GM21825 (cell line): ENCODE measurements around the gene SESN2.
A peak's percentile ranks its signal among the peaks of the same experiment; 100 is the strongest.

Experiments
- ATAC-seq: cut with Tn5 transposase; IDR thresholded peaks from one replicate; pipeline ENCODE4 v1.9.1; 2021; ENCODE audit warnings: mild to moderate bottlenecking, moderate library complexity; ENCODE audit not compliant: unreplicated experiment

Gene SESN2, protein sequence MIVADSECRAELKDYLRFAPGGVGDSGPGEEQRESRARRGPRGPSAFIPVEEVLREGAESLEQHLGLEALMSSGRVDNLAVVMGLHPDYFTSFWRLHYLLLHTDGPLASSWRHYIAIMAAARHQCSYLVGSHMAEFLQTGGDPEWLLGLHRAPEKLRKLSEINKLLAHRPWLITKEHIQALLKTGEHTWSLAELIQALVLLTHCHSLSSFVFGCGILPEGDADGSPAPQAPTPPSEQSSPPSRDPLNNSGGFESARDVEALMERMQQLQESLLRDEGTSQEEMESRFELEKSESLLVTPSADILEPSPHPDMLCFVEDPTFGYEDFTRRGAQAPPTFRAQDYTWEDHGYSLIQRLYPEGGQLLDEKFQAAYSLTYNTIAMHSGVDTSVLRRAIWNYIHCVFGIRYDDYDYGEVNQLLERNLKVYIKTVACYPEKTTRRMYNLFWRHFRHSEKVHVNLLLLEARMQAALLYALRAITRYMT

DNA sequence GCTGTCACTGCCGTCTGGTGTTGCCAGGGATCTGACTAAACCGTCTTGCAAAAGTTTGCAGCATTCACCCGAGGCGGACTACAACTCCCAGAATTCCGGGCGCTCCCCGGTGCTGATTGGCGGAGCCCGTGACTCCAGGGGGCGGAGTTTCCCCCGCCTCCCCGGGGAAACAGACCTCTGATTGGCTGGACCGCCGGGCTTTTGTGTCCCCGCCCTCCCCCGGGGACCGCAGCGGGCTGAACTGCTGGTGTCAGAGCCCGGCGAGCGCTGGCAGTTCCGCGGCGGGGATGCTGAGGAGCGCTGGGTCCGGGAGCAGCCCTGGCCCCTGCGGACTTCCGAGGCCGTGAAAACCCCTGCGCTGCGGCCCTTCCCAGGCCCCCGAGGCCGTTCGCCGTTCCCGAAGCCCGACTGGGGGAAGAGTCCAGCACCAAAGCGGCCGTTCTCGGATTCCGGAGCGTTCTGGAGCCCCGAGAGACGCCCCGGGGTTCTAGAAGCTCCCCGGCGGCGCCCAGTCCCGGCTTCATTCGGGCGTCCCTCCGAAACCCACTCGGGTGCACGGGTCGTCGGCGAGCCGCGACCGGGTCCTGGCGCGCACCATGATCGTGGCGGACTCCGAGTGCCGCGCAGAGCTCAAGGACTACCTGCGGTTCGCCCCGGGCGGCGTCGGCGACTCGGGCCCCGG, at the start of gene SESN2:
Gene SESN2, plus strand, starts transcription at position 267 of the 682 bp plus-strand sequence. Its CDS starts 330 bp downstream, at position 597.
- ATAC-seq: peak; percentile 85

DNA sequence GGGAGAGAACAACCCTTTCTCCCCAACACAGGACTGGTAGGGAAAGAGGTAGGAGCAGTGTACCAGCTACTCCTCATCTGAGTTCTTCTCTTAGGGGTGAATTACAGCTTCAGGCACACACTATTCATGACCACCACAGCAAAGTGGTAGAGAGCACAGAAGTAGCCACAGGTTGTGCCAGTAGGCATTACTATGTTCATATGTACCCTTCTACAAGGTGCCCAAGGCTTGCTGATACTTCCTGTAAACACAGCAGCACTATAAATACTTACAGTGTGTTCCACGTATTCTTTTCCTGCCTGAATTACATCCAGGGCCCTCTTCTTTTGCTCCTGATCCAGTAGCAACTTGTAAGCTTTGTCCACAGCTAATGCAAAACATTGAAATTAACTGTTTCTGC, 49.6 kb upstream of the SESN2 start:
- ATAC-seq: no peak

DNA sequence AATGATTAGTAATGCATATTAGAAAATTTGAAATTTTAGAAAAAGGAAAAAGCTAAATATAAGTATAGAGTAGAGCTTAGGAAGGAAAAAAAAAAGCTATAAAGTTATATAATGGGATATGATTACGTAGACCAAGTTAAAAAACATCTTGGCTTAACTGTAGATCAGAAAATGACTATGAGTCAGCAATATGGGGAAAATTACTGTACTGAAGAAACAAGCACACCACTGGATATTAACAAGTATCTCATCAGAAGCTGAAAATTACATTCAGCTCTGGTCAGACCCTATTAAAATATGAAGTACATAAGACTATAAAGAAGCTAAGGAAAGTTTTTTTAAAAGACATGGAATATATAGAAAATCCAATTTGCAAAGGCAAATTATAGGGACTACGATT, 46.0 kb upstream of the SESN2 start:
- ATAC-seq: no peak

DNA sequence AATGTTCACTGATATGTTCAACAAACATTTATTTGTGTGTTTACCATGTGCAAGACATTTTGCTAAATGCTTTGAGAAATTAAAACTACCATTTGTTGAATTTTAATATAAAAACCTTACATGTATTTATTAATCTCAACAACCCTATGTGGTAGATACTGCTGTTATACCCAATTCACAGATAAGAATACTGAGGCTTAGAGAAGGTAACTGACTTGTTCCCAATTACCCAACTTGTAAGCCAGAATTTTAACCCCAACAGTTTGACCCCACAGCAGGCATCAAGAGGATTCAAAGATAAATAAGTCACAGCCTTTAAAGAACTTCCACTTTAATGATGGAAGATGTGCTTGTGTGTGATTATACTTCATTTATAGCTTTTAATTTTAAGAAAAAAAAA, 30.2 kb upstream of the SESN2 start:
- ATAC-seq: no peak

DNA sequence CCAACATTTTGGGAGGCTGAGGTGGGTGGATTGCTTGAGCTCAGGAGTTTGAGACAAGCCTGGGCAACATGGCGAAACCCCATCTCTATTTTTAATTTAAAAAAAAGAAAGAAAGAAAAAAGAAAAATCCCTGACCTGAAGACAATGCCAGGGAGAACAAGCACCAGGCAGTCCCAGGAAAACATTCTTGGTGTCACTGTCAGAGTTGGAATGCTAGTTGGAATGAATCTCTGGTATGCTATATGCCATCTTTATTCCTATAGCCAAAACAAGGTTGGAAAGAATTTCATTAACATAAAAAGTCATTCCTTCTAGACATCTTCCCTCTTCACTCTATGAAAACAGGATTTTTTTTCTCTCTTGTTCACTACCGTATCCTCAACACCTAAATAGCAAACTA, 29.3 kb upstream of the SESN2 start:
- ATAC-seq: no peak

DNA sequence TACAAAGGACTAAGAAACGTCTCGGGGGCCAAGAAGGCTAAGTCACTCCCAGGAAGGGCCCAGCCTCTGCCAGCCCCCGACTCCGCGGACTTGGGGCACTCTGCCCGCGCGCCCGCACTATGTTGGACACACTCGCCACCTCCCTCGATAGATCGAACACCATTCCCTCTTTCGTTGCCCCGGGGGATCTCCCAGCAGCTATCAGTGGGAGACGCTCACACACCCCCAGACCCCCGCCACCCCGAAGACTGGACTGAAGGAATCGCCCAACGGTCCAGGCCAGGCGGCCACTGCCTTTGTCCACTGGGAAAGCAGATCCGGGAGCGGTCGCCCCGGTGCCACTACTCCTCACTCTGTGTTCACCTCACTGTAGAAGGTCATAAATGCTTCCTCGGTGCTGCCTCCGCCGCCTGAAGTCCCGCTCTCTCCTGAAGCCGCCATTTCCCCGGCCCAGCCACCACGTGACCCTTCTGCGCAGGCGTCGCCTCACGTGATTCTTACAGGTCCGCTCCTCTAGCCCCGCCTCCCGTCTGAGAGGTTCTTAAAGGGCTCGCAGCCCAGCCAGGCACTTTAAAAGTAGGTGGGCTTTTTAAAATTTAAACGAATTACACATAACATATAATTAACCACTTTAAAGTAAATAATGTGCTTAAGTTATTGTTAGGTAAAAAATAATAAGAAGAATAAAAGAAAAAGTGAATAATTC, 26.6 kb upstream of the SESN2 start, which contains the start of gene DNAJC8:
Gene DNAJC8, minus strand, starts transcription at position 472 of the 706 bp plus-strand sequence. Its CDS starts 31 bp downstream, at position 441.
- ATAC-seq: peak; percentile 44

DNA sequence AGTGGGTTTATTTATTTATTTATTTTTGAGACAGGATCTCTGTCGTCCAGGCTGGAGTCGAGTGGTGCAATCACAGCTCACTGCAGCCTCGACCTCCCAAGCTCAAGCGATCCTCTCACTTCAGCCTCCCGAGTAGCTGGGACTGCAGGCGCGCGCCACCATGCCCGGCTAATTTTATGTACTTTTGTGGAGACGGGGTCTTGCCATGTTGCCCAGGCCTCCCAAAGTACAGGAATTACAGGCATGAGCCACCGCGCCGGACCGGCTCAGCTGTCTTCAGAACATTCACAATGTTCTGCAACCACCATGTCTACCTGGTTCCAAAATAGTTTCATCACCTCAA, 26.1 kb upstream of the SESN2 start:
- no peak for ATAC-seq

DNA sequence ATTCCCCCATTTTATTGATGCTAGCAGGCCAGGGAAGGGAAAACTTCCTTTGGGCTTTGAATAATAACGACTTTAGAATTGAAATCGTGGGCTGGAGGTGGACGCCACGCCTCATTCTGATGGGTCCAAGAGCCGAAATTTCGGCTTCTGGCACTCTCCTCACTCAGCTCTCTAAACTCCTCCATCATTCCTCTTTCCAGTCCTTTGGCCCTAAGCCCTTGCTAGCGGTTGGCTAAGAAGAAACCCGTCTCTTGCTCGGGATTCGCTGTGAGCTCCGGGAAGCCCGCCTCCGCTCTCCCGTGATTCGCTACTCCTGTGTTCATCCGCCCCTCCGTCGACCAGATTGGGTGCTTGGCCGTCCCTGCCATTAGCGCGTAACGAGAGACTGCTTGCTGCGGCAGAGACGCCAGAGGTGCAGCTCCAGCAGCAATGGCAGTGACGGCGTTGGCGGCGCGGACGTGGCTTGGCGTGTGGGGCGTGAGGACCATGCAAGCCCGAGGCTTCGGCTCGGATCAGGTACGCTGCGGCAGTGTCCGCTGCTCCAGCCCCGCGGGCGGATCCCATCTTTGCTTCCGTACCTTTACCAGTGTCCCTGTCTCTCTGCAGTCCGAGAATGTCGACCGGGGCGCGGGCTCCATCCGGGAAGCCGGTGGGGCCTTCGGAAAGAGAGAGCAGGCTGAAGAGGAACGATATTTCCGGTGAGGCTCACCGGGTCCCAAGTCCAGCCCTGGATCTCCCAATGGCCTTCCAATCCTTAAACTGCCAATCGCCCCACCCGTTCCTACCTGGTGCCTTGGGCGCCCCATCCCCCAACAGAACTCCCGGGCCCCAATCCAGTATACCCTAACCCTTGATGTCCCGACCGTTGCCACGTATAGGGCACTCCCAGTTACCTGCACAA, 23.3 kb upstream of the SESN2 start, which contains the start of gene ATP5IF1:
Gene ATP5IF1, plus strand, starts transcription at position 370 of the 901 bp plus-strand sequence. Its CDS starts 60 bp downstream, at position 430.
- peak; percentile 85 for ATAC-seq

DNA sequence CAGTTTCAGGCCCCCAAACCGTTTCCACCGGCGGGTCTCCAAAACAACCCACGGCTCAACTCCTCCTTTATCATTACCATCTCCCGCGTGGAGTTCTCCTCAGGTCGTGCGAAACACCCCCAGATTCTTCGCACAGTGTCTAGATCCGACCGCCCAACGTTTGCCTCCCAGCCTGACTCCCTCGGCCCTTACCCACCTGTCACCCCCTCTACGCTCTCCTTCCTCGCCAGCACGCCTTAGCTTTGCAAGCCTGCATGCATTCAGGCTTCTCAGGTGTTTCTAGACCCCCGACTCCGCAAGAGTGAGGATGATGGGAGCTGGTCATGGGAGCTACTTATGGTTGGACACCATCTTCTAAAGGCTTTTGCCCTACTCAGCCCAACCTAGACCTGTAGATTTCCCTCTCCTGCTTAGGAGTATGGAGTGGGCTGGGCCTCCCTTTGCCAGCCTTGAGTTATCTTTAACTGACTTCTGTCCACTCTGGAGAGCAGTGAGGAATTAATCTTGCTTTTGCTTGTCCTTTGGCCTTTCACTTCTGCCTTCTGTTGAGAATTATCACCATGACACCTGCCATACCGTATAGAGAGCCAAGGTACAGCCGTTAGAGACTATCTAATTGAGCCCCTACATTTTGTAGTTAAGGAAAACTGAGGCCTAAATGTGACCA, 22.5 kb upstream of the SESN2 start:
- ATAC-seq: no peak

DNA sequence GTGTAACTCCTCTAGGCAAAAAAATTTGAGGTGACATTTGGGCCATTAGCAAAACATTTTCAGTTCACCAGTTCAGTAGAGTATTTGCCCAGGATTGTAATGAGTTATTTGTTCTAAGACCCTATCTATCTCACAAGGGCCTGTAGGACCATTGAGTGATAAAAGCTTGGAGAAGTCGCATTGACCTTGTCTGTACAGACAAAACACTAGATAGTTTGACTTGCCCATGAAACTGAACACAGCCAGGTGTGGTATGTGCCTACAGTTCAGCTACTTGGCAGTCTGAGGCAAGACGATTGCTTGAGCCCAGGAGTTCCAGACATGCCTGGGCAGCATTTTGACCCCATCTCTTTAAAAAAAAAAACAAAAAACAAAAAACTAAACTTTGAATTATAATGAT, 20.3 kb upstream of the SESN2 start:
- ATAC-seq: no peak

DNA sequence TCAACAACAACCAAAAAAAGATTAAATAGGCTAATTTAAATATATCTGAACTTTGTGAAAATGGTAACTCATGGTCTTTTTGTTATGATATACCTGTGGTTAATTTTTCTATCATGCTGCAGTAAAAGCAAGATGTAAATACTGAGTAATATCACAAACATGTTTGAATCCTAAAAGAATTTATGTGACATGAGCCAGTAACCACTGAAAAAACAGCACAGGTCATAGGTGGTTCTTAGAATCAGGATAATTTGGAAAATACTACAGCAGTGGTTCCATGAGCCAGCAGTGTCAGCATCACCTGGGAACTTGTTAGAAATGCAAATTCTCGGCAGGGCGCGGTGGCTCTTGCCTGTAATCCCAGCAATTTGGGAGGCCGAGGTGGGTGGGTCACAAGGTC, 19.3 kb upstream of the SESN2 start:
- no peak for ATAC-seq

DNA sequence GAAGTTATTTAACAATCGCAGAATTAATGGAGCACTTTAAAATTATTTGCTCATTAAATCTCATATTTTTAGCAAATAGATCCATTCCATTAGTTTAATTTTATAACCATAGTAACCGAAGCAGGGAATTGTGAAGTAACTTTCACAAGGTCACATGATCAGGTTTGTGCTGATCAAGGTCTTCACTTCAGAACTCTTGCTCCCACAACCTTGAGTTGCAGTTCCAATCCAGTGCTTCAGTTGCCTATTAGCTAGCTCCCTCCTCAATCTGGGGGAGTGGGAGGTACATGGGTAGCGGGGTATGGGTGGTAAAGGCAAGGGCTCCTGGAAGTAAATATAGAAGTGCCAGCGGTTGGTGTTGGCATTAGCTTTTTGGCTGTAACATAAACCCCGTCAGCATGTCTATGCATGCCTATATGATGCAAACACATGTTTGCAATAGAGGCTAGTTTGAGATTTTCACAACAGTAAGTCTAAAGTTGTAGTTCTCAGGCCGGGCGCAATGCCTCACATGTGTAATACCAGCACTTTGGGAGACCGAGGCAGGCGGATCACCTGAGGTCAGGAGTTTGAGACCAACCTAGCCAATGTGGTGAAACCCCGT, 17.6 kb upstream of the SESN2 start:
- ATAC-seq: no peak

DNA sequence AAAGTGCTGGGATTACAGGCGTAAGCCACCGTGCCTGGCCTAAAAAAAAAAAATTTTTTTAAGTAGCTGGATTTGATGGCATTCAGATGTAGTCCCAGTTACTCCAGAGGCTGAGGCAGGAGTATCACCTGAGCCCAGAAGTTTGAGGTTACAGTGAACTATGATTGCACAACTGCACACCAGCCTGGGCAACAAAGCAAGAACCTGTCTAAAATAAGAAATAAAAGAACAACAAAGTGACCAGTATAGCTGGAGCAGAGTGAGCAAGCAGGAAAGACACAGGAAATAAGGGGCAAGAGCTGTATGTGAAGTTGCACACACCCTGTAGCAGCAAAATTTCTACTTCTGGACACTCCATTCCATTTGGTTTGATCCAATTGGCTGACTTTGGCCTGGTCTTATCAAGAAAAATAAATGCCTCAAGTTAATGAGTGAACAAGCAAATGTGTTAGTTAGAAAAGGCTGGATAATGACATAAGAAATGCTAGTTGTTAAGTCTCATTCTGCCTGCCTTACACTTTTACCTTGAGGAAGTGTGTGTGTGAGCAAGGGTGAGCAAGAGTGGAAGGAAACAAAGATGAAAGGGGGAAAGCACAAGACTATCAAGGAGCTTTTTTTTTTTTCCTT, 15.5 kb upstream of the SESN2 start:
- ATAC-seq: no peak

DNA sequence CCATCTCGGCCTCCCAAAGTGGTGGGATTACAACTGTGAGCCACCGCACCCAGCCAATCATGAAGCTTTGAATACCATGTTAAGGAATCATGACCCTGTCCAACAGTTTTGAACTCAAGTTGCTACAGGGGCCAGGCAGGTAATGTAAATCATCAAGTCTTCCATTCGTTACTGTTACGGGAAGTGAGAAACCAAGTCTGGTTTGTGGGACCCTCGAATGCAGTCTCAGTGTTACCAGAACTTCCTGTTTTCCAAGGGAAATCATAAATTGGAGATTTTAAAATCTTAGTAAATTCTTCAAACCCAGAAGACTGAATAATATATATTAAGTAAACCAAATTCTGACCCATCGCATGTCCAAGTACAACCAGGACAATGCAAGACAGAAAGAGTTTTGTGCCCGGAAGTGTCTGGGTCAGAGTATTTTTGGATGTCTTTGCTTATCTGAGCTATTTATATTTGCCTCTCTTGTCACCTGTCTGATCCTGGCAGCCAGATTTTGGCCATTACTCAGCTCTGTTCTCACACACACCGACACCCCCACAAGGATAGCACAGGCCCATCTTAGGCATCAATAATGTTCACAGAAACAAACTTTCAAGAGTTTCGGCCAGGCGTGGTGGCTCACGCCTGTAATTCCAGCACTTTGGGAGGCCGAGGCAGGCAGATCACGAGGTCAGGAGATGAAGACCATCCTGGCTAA, 14.6 kb upstream of the SESN2 start:
- no peak for ATAC-seq

DNA sequence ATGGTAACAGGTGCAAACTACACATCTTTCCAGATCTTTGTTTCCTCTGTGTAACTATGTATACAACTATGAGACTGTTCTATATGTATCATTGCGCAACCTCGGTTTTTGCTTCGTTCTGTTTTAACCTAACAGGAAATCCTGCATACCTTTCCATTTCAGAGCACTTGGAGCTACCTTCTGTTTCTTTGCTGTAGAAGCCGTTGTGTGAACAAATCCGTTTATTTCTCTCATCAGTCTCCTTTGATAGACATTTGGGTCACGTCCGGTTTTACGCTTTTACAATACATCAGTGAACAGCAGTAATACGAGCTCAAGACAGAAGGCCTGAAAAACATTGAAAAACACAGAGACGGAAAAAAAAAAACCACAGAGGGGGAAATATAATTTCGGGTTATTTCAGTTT, 12.9 kb upstream of the SESN2 start:
- no peak for ATAC-seq

DNA sequence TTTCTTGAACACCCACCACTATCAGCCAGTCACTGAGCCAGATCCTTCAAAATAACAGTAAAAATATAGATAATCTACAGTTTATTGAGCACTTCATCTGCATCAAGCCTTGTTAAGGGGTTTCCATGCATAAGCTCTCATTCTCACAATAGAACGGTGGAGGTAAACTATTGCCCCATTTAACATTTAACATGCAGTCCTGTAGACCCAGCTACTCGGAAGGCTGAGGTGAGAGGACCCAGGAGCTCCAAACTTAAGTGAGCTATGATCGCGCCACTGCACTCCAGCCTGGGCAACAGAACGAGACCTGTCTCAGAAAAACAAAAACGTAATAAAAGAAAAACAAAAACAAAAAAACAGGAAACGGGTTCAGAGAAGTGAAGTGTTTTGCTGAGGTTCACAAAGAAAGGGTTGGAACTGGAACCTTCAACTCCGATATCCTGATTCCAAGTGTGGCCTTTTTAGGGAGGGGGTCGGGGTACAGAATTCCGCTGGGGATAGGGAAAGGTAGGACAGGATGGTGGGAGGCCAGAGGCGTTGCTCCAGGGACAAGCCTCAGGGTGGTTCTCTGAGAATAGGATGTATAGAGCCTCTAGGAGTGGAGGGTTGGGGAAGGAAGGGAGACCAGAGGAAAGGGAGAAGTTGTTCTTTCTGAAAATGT, 11.6 kb upstream of the SESN2 start:
- no peak for ATAC-seq

DNA sequence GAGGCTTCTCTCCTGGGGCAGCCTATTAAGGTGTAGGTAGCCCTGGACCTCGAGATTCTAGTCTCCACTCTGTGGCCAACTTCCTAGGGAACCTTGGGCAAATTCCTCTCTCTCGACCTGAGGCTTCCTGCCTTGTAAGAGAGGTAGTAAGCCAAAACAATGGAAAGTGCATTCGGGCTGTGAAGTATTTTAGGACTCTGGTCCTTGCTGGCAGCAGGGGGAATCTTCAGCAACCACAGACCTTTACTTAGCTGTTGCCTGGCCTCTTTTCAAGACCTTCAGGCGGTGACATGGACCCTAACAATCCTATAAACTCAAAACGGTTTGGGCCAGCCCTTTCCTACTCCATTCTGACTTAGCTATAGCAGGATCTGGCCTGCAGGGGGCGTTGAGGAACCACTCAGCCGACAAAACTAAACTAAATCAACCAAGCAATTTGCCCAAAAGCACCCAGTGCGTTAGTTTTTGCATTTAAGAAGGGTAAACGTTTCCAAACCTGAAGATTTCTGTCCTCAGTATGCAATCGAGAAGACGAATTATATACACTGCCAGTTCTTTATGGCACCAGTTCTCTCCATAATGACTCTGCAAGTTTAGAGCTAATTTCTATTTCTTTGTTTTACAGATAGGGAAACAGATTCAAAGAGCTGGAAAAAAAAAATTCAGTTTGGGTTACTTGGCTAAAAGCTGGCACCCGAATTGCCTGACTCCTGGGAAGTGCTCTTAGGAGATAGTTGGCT, 10.9 kb upstream of the SESN2 start:
- ATAC-seq: no peak
